COR-L47 (cell line): ENCODE results near the gene HABP2.

Experiments used
- DNase-seq: peaks from one replicate; lab custom pipeline; 2025; lab: John Stamatoyannopoulos, UW

HABP2 gene

GRCh38 chr10:113631684-113632367 lies 79.0 kb downstream of the HABP2 start:
- no peak for DNase-seq
